Common myeloid progenitor, CD34-positive (primary cell): Measurements from ENCODE around the gene HNF4A.

Experiments
- CTCF ChIA-PET: fragments of 350-600 bp; sonication (Branson Sonifier 250); formaldehyde crosslinking; loops from one replicate; lab custom pipeline; 2021; ENCODE audit warnings: antibody characterized with exemption; lab: Charles Lee
- POLR2A ChIA-PET: fragments of 350-600 bp; sonication (Branson Sonifier 250); formaldehyde crosslinking; loops from one replicate; lab custom pipeline; 2021; ENCODE audit warnings: antibody characterized with exemption; lab: Charles Lee
- DNase-seq, 3 donors: peaks; one replicate each; pipeline versions ENCODE4 v3.0.0 to v3.0.0-alpha.2; 2013
- H3K27ac ChIP-seq, 2 experiments: 1 replicate in 1 of 2; 2 replicates in 1 of 2; pipeline ENCODE4 v1.7.0; 2013; ENCODE audit warnings: inconsistent platforms in 2 of 2, low read length in 2 of 2, mild to moderate bottlenecking in 2 of 2, low read depth in 1 of 2, moderate library complexity in 1 of 2; ENCODE audit not compliant: severe bottlenecking in 2 of 2, insufficient read depth in 1 of 2, poor library complexity in 1 of 2
- H3K27me3 ChIP-seq, 5 experiments: replicated peaks in 2 of 5; 1 replicate in 3 of 5; 2 replicates in 2 of 5; pipeline versions ENCODE4 v1.6.1 to v1.7.0; 2013; ENCODE audit warnings: low read length in 4 of 5, mild to moderate bottlenecking in 2 of 5, moderate library complexity in 2 of 5, inconsistent platforms in 1 of 5; ENCODE audit not compliant: insufficient read depth in 5 of 5, control insufficient read depth in 4 of 5
- H3K36me3 ChIP-seq, 4 experiments: 1 replicate in 2 of 4; 2 replicates in 2 of 4; pipeline versions ENCODE4 v1.6.1 to v1.7.0; 2013; ENCODE audit warnings: low read length in 3 of 4, control low read depth in 1 of 4, mild to moderate bottlenecking in 1 of 4; ENCODE audit not compliant: control insufficient read depth in 4 of 4, insufficient read depth in 4 of 4
- H3K4me1 ChIP-seq, 4 experiments: 1 replicate in 3 of 4; 2 replicates in 1 of 4; pipeline versions ENCODE4 v1.6.1 to v1.7.1; 2013; ENCODE audit warnings: low read length in 3 of 4, mild to moderate bottlenecking in 3 of 4, control low read depth in 1 of 4, inconsistent platforms in 1 of 4, moderate library complexity in 1 of 4; ENCODE audit not compliant: control insufficient read depth in 4 of 4, insufficient read depth in 4 of 4; ENCODE audit errors: control extremely low read depth in 1 of 4
- H3K4me3 ChIP-seq, 7 experiments: 1 replicate in 4 of 7; 2 replicates in 3 of 7; pipeline versions ENCODE4 v1.5.1 to v1.7.0; 2013; ENCODE audit warnings: mild to moderate bottlenecking in 7 of 7, low read length in 6 of 7, moderate library complexity in 6 of 7, inconsistent platforms in 2 of 7, low read depth in 2 of 7, control low read depth in 1 of 7; ENCODE audit not compliant: insufficient read depth in 4 of 7, control insufficient read depth in 1 of 7; ENCODE audit errors: extremely low read depth in 1 of 7
- H3K9me3 ChIP-seq, 5 experiments: 1 replicate in 4 of 5; 2 replicates in 1 of 5; pipeline versions ENCODE4 v1.6.1 to v1.7.1; 2013; ENCODE audit warnings: low read length in 4 of 5, mild to moderate bottlenecking in 2 of 5, inconsistent platforms in 1 of 5, low read depth in 1 of 5, moderate library complexity in 1 of 5; ENCODE audit not compliant: control insufficient read depth in 4 of 5, insufficient read depth in 2 of 5; ENCODE audit errors: control extremely low read depth in 1 of 5
- WGBS: methylation state at CpG from one replicate; pipeline ENCODE4 v1.1.5; 2013; ENCODE audit not compliant: insufficient coverage; 5-methylcytosine and 5-hydroxymethylcytosine counted together

Gene HNF4A

DNA sequence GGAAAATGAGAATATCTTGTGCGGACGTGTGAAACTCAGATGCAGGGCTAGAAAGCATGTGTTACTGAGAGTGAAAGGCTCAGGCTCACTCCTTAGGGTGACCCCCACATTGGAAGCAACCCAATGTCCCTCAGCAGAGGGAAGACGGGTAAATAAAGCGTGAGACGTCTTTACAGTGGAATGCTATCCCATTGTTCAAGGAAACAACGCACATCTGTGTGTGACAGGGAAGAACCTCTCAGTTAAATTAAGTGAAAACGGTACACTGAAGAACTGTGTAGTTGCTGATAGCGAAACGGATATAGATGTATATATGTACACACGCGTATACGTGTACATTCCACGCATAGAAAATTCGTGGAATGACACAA, 839 bp downstream of the HNF4A start:
- no peaks in the 10 kb centered on the region for H3K36me3 ChIP-seq
- H3K27ac ChIP-seq: no peak overlapping the region
- no peak overlapping the region for H3K4me3 ChIP-seq
- no peaks in the 10 kb centered on the region for H3K4me1 ChIP-seq
- CTCF ChIA-PET: no interaction called here
- 93% methylated on average over 14 of the region's 14 CpGs for WGBS
- peaks cover 0 to 6% (median 5%) of the 10 kb centered on the region in 5 experiments for H3K27me3 ChIP-seq
- POLR2A ChIA-PET: no interaction called here
- DNase-seq: no peak
- peaks cover 0 to 1% (median 0%) of the 10 kb centered on the region in 5 experiments for H3K9me3 ChIP-seq

DNA sequence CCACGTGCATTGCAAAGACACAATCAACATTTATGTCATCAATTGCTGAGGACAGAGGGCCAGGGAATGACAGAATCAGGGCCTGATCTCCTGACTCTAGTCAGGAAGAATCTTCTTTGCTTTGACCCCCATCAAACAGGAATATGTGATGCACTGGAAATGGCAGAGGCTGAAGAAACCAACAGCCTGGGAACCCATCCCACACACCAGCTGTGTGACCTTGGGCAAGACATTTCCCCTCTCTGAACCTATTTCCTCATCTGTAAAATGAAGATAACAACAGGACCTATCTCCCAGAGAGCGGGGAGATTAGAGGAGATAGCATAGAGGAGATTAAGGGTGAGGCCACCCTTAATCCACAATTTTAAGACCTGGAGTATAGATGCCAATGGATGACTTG, 1.5 kb downstream of the HNF4A start:
- H3K9me3 ChIP-seq: peaks cover 0 to 1% (median 0%) of the 10 kb centered on the region in 5 experiments
- no peaks in the 10 kb centered on the region for H3K4me1 ChIP-seq
- ChIA-PET POLR2A (no interaction called here), CTCF (no interaction called here)
- no peak overlapping the region for H3K27ac ChIP-seq
- no peaks in the 10 kb centered on the region for H3K36me3 ChIP-seq
- H3K27me3 ChIP-seq: peaks cover 2 to 7% (median 5%) of the 10 kb centered on the region in 5 experiments
- DNase-seq: no peak
- 63% methylated on average over 1 of the region's 2 CpGs for WGBS
- no peak overlapping the region for H3K4me3 ChIP-seq

DNA sequence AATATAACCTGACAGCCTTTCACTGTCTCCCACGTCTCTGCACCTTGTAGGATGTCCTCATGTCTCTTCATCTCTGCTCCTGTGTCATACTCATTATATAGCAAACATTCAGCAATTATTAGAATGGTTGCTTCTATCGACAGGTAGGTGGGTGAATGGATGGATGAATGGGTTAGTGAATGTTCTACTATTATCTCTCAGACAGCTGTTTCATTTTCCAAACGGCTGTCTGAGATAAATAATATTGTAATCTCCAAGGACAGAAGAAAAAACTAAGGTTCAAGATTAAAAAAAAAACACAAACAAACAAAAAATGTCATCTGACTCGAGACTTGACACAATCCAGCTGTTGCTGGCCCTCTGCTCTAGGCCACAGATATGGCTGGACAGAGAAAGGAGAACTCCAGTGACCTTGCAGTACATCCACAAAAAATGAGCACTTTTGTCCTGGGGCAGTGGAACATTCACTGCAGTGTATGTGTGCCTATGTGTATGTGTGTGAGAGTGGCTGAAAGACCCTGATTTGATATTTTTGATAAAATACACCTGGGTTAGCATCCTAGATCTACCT, 2.1 kb downstream of the HNF4A start:
- ChIA-PET CTCF (no interaction called here), POLR2A (no interaction called here)
- Histone ChIP-seq H3K27ac (no peak overlapping the region), H3K4me1 (no peaks in the 10 kb centered on the region), H3K27me3 (peaks cover 2 to 7% (median 5%) of the 10 kb centered on the region in 5 experiments), H3K36me3 (no peaks in the 10 kb centered on the region), H3K4me3 (no peak overlapping the region), H3K9me3 (peaks cover 0 to 1% (median 0%) of the 10 kb centered on the region in 5 experiments)
- WGBS: no CpG with 5 or more reads among the region's 4 CpGs
- no peak for DNase-seq

DNA sequence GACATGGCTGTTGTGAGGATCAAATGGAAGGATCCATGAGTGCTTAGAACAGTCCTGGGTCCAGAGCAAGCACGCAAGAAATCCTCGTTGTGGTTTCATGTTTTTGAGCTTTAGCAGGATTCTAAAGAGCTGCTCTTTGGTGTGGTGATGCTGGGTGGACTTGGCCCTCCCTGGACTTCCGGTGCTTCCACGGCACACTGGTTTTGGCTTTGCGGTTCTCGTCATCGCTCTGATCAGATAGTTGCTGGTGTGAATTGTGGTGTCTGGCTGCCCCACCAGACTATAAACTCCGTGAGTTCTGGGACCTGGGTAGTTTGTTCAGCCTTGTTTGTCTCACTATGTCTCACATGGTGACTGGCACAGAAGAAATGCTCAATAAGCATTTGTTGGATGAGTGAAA, 3.3 kb downstream of the HNF4A start:
- H3K36me3 ChIP-seq: no peaks in the 10 kb centered on the region

GRCh38 chr20:44360221-44360620, 4.7 kb downstream of the HNF4A start:
- CTCF ChIA-PET: no interaction called here
- POLR2A ChIA-PET: no interaction called here
- Histone ChIP-seq H3K4me1 (no peaks in the 10 kb centered on the region), H3K36me3 (no peaks in the 10 kb centered on the region), H3K27me3 (peaks cover 2 to 7% (median 5%) of the 10 kb centered on the region in 5 experiments), H3K9me3 (peaks cover 0 to 1% (median 0%) of the 10 kb centered on the region in 5 experiments), H3K27ac (no peak overlapping the region), H3K4me3 (no peak overlapping the region)
- DNase-seq: no peak

More for the DNA sequence above, 3.3 kb downstream of the HNF4A start:
- H3K9me3 ChIP-seq: peaks cover 0 to 1% (median 0%) of the 10 kb centered on the region in 5 experiments
- DNase-seq: no peak
- no peaks in the 10 kb centered on the region for H3K4me1 ChIP-seq
- no peak overlapping the region for H3K27ac ChIP-seq
- 72% methylated on average over 3 of the region's 8 CpGs for WGBS
- H3K4me3 ChIP-seq: no peak overlapping the region
- CTCF ChIA-PET: no interaction called here
- peaks cover 2 to 7% (median 5%) of the 10 kb centered on the region in 5 experiments for H3K27me3 ChIP-seq
- POLR2A ChIA-PET: no interaction called here

GRCh38 chr20:44361021-44361420, 5.5 kb downstream of the HNF4A start:
- no peaks in the 10 kb centered on the region for H3K4me1 ChIP-seq
- WGBS: 70% methylated on average over 2 of the region's 3 CpGs
- no peak overlapping the region for H3K27ac ChIP-seq
- no peaks in the 10 kb centered on the region for H3K36me3 ChIP-seq
- ChIA-PET POLR2A (no interaction called here), CTCF (no interaction called here)
- no peak overlapping the region for H3K4me3 ChIP-seq
- DNase-seq: no peak
- H3K9me3 ChIP-seq: peaks cover 0 to 1% (median 0%) of the 10 kb centered on the region in 5 experiments
- peaks cover 2 to 7% (median 5%) of the 10 kb centered on the region in 5 experiments for H3K27me3 ChIP-seq

DNA sequence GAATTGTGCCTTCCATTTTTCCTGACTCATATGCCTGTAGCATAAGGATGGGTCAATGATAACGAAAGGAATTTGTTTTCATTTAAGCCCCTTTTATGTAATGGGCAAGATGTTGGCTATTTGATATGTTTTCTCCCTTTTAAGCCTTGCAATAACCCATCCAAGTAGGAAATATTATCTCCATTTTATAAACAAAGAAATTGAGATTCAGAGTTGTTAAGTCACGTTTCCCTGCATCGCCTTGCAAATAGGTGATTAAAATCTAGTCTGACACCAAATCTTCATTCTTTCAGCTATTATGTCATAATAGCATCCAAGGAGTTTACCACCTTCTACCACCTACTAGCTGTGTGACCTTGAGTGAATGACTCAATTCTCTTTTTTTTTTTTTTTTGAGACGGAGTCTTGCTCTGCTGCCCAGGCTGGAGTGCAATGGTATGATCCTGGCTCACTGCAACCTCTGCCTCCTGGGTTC, 7.0 kb downstream of the HNF4A start:
- ChIA-PET CTCF (no interaction called here), POLR2A (no interaction called here)
- WGBS: 100% methylated on average over 2 of the region's 4 CpGs
- Histone ChIP-seq H3K36me3 (no peaks in the 10 kb centered on the region), H3K4me3 (no peak overlapping the region), H3K27ac (no peak overlapping the region), H3K27me3 (peaks cover 2 to 5% (median 4%) of the 10 kb centered on the region in 5 experiments), H3K4me1 (no peaks in the 10 kb centered on the region), H3K9me3 (peaks cover 0 to 1% (median 0%) of the 10 kb centered on the region in 5 experiments)
- no peak for DNase-seq
